ENCODE measurements around the gene TMC5. TPM values are rescaled to one million over a fixed set of nuclear protein-coding genes. Genes with fewer than 3 reads are reported as not detected.
A peak's percentile ranks its signal among the peaks of the same experiment; 100 is the strongest.

The TMC5 gene
- total and polyA plus RNA-seq, 2 of the 13 experiments (the other 11 are each of a cell fraction or from before 2014, with no cell fraction given): 0.09 to 0.41 TPM

GRCh38 chr16:19377864-19378263 lies 39.8 kb upstream of the TMC5 start:
- Histone ChIP-seq H3K27ac (ENCODE audit: extremely low read length, insufficient read depth, low read length) (no peak overlapping the region), H3K4me3 (replicated peaks in 1 of 3; ENCODE audit: insufficient read depth in 1 of 3, low read depth in 2 of 3, low read length in 3 of 3) (no peak overlapping the region), H3K9me3 (ENCODE audit: low read length) (no peaks in the 10 kb centered on the region), H3K36me3 (replicated peaks in 1 of 2; ENCODE audit: control insufficient read depth in 1 of 2, insufficient read depth in 2 of 2, low read length in 2 of 2) (no peaks in the 10 kb centered on the region), H4K20me1 (ENCODE audit: insufficient read depth, low read length) (no peaks in the 10 kb centered on the region), H3K79me2 (ENCODE audit: insufficient read depth, low read length) (no peaks in the 10 kb centered on the region), H3K27me3 (ENCODE audit: control insufficient read depth in 1 of 2, insufficient read depth in 2 of 2, low read length in 2 of 2) (0 out of 5 replicates have a peak, but pooled peaks cover 0 to 1% of the 10 kb centered on the region in 2 experiments), H2AFZ (ENCODE audit: low read length) (no peak overlapping the region), H3K9ac (ENCODE audit: insufficient read depth, low read depth, low read length) (no peak overlapping the region), H3K4me2 (ENCODE audit: low read depth, low read length) (no peak overlapping the region), H3K4me1 (ENCODE audit: insufficient read depth, low read length) (peaks cover 29% of the 10 kb centered on the region)
- 18% methylated on average over 3 of the region's 3 CpGs for WGBS (ENCODE audit: low lambda C conversion rate)
- BruUV-seq (replicated peaks): no TSS peak
- ChIA-PET POLR2A (no interaction called here), CTCF (ENCODE audit: low intra/inter-chr PET ratio, low total read pairs) (no interaction called here)
- TF ChIP-seq TERF1 (CRISPR knock-in tag; IDR thresholded peaks at IDR 0.05): no peak
- TF ChIP-seq NFYC (CRISPR knock-in tag; IDR thresholded peaks at IDR 0.05): peak; percentile 51; the same call in 1 of the 2 replicates
- peak; percentile 63 for TF ChIP-seq NFYB (CRISPR knock-in tag; IDR thresholded peaks at IDR 0.05)
- TF ChIP-seq RAD51 (IDR thresholded peaks at IDR 0.05; ENCODE audit: borderline replicate concordance): 0 out of 2 replicates have a peak, but pooled peaks have one; percentile 34
- no peak for TF ChIP-seq ZSCAN25 (CRISPR knock-in tag; IDR thresholded peaks at IDR 0.05)
- no peak for TF ChIP-seq XRCC5 (optimal IDR thresholded peaks at IDR 0.05; ENCODE audit: low read length)
- no peak for TF ChIP-seq PHF5A (CRISPR knock-in tag; IDR thresholded peaks at IDR 0.05; ENCODE audit: low read depth, unreplicated experiment)
- TF ChIP-seq USF2 (IDR thresholded peaks at IDR 0.05; ENCODE audit: low read depth, low read length): peak; percentile 35; the same call in 1 of the 2 replicates
- TF ChIP-seq USF2 (CRISPR knock-in tag; IDR thresholded peaks at IDR 0.05; ENCODE audit: borderline replicate concordance): peak; percentile 23; the same call in 1 of the 2 replicates
- no peak for ATAC-seq
- intact Hi-C loops (cut with micrococcal nuclease; ENCODE audit: unreplicated experiment): loop anchor here (5.0 kb wide), 1 partner anchor 211 kb away; the partner anchor contains the start of gene SYT17
- in situ Hi-C loops (cut with HindIII; ENCODE audit: extremely low pct_ligation_motif_present, low pct_unique_long_range_greater_than_20kb): loop anchor here (5.0 to 10.0 kb wide), 3 partner anchors 156 to 393 kb away; partner anchors contain the start of gene TMC7
- no peak for FAIRE-seq
- DNase-seq (ENCODE audit: low spot score): no peak
